Ishikawa (cell line): ENCODE results near the gene EFNA5.

Source experiments
- CEBPB ChIP-seq: IDR thresholded peaks from 2 replicates; pipeline ENCODE4 v1.6.1; 2012
- FOXM1 ChIP-seq: IDR thresholded peaks from 2 replicates; pipeline ENCODE4 v1.6.1; 2012; ENCODE audit warnings: low read depth, borderline replicate concordance
- MAX ChIP-seq: IDR thresholded peaks from 2 replicates; pipeline ENCODE4 v1.6.1; 2012
- NFIC ChIP-seq: IDR thresholded peaks from 2 replicates; pipeline ENCODE4 v1.6.1; 2012
- TAF1 ChIP-seq: IDR thresholded peaks from 2 replicates; pipeline ENCODE4 v1.6.1; 2012; ENCODE audit warnings: low read depth, mild to moderate bottlenecking

GRCh38 chr5:107542831-107543231 is 127.9 kb downstream of the EFNA5 start:
- no peak for TF ChIP-seq TAF1
- TF ChIP-seq MAX = no peak
- TF ChIP-seq CEBPB = no peak
- no peak for TF ChIP-seq NFIC
- TF ChIP-seq FOXM1 = no peak
